PFSK-1 (cell line): Measurements from ENCODE around the gene CCND3.

Experiments used
- FOXP2 ChIP-seq: optimal IDR thresholded peaks from 2 replicates; pipeline ENCODE3; 2011; ENCODE audit warnings: borderline replicate concordance, control low read depth, inconsistent platforms; ENCODE audit not compliant: insufficient read depth; ENCODE audit errors: extremely low read length, extremely low read depth
- POLR2AphosphoS5 ChIP-seq: IDR thresholded peaks from 2 replicates; pipeline ENCODE4 v1.6.1; 2012; ENCODE audit warnings: low read depth, mild to moderate bottlenecking, control low read depth, low read length, moderate library complexity
- SIN3A ChIP-seq: IDR thresholded peaks from 2 replicates; pipeline ENCODE4 v1.6.1; 2012; ENCODE audit warnings: mild to moderate bottlenecking, low read length, moderate library complexity, borderline replicate concordance; ENCODE audit not compliant: insufficient read depth
- TAF1 ChIP-seq: IDR thresholded peaks from 2 replicates; pipeline ENCODE4 v1.6.1; 2012; ENCODE audit warnings: low read length, control low read depth, borderline replicate concordance; ENCODE audit not compliant: insufficient read depth
- TF ChIP-seq, protein P1 (sequence below), 2 experiments: IDR thresholded peaks; 2 replicates each; pipeline versions ENCODE4 v1.6.1 to v1.8.0; 2011 to 2012; ENCODE audit warnings: low read depth in 2 of 2, low read length in 2 of 2, control low read depth in 1 of 2, inconsistent platforms in 1 of 2, mild to moderate bottlenecking in 1 of 2, moderate library complexity in 1 of 2; ENCODE audit not compliant: insufficient read depth in 1 of 2

CCND3 gene

DNA sequence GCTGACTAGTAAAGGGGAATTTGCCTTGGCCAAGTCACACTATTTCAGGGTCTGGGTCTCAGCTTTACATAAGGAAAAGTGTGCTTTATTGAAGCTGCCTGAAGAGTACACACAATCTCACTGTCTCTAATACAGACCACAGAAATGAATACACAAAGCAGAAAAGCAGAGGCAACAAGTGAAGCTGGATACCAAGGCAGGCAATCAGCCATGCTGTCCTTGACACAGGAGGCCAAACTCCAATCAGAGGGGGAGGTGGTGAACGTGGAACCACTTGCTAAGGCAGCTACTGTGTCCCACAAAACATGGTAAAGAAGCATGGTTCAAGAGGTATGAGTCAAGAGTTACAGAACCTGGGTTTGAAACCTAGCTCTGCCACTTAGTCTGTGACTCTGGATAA is 21.8 kb upstream of the CCND3 start:
- TF ChIP-seq TAF1 (no peak), SIN3A (no peak), POLR2AphosphoS5 (no peak), FOXP2 (no peak)
- TF ChIP-seq, protein P1, sequence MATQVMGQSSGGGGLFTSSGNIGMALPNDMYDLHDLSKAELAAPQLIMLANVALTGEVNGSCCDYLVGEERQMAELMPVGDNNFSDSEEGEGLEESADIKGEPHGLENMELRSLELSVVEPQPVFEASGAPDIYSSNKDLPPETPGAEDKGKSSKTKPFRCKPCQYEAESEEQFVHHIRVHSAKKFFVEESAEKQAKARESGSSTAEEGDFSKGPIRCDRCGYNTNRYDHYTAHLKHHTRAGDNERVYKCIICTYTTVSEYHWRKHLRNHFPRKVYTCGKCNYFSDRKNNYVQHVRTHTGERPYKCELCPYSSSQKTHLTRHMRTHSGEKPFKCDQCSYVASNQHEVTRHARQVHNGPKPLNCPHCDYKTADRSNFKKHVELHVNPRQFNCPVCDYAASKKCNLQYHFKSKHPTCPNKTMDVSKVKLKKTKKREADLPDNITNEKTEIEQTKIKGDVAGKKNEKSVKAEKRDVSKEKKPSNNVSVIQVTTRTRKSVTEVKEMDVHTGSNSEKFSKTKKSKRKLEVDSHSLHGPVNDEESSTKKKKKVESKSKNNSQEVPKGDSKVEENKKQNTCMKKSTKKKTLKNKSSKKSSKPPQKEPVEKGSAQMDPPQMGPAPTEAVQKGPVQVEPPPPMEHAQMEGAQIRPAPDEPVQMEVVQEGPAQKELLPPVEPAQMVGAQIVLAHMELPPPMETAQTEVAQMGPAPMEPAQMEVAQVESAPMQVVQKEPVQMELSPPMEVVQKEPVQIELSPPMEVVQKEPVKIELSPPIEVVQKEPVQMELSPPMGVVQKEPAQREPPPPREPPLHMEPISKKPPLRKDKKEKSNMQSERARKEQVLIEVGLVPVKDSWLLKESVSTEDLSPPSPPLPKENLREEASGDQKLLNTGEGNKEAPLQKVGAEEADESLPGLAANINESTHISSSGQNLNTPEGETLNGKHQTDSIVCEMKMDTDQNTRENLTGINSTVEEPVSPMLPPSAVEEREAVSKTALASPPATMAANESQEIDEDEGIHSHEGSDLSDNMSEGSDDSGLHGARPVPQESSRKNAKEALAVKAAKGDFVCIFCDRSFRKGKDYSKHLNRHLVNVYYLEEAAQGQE (IDR thresholded peaks at IDR 0.05; ENCODE audit: insufficient read depth in 1 of 2, low read depth in 2 of 2, low read length in 2 of 2), result no peak

DNA sequence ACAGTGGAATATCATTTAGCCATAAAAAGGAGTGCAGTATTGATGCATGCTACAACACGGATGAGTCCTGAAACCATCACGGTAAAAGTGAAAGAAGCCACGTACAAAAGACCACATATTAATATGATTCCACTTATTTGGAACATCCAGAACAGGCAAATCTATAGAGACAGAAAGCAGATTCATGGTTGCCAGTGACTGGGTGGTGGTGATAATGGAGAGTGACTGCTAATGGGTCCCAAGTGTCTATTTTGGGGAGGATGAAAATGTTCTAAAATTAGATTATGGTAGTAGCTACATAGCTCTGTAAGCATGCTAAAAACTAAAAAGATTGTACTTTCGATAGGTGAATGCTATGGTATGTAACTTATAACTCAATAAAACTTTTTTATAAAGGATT is 18.4 kb upstream of the CCND3 start:
- TF ChIP-seq POLR2AphosphoS5 (no peak), FOXP2 (no peak), SIN3A (no peak), TAF1 (no peak)
- TF ChIP-seq, protein P1 (IDR thresholded peaks at IDR 0.05; ENCODE audit: insufficient read depth in 1 of 2, low read depth in 2 of 2, low read length in 2 of 2), result no peak

DNA sequence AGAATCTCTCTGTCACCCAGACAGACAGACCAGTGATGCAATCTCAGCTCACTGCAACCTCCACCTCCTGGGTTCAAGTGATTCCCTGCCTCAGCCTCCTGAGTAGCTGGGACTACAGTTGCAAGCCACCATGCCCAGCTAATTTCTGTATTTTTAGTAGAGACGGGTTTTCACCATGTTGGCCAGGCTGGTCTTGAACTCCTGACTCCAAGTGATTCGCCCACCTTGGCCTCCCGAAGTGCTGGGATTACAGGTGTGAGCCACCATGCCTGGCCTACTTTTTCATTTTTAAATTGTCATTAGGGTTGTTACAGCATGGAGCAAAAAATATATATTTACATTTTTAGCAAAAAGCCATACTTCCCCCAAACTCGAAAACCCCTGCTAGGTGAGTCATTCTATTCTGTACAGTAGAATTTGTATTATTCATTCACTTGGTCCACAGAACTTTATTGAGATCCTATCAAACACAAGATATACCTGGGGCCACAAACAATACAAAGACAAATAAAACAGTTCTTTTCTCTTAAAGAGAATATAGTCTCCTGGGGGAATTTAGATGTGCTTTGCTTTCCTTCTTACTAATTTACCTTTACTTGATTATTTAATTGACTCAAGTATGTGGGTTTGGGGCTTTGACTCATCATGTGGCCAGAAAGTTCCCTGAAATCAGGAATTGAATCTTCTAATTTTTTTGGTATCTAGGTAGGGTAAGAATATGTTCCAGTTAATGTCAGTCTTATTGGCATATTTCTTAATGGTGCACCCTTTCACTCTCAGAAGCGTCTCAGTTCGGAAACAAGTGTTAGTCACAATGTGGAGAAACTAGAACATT is 16.6 kb upstream of the CCND3 start:
- no peak for TF ChIP-seq POLR2AphosphoS5
- no peak for TF ChIP-seq TAF1
- TF ChIP-seq, protein P1 (IDR thresholded peaks at IDR 0.05; ENCODE audit: insufficient read depth in 1 of 2, low read depth in 2 of 2, low read length in 2 of 2), result no peak
- no peak for TF ChIP-seq SIN3A
- no peak for TF ChIP-seq FOXP2

DNA sequence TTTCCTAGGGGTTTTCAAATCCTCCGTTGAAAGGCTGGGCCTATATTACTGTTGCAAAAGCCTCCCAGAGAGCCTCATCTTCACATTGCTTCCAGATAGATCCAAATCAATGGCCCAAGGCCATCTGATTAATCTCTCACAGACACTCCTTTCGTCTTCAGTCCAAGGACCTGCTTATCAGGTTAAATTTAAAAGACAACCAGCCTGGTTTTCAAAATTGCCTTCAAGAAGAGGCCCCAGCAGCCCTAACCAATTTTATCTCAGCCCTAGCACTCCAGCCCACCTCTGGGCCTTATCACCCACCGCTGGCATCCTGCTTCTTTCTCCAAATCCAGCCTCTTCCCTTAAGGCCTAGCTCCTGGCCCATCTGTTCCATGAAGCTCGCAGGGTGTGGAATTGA is 15.5 kb upstream of the CCND3 start:
- no peak for TF ChIP-seq SIN3A

DNA sequence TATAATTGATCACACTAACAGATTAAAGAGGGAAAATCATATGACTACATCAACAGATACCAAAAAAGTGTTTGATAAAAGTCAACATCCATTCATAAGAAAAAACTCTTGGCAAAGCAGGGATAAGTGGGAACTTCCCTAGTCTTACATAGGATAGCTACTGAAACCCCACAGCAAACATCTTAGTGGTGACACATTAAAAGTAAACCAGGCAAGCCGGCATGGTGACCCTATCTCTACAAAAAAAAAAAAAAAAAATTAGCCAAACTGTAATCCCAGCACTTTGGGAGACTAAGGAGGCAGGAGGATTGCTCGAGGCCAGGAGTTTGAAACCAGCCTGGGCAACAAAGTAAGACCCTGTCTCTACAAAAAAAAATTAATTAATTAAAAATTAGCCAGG is 13.8 kb upstream of the CCND3 start:
- TF ChIP-seq FOXP2 (no peak), SIN3A (no peak), POLR2AphosphoS5 (no peak)
- TF ChIP-seq, protein P1 (IDR thresholded peaks at IDR 0.05; ENCODE audit: insufficient read depth in 1 of 2, low read depth in 2 of 2, low read length in 2 of 2), result no peak
